ENCODE data around the gene CYB5D1.
A peak's percentile ranks its signal among the peaks of the same experiment; 100 is the strongest.

CYB5D1 gene

DNA sequence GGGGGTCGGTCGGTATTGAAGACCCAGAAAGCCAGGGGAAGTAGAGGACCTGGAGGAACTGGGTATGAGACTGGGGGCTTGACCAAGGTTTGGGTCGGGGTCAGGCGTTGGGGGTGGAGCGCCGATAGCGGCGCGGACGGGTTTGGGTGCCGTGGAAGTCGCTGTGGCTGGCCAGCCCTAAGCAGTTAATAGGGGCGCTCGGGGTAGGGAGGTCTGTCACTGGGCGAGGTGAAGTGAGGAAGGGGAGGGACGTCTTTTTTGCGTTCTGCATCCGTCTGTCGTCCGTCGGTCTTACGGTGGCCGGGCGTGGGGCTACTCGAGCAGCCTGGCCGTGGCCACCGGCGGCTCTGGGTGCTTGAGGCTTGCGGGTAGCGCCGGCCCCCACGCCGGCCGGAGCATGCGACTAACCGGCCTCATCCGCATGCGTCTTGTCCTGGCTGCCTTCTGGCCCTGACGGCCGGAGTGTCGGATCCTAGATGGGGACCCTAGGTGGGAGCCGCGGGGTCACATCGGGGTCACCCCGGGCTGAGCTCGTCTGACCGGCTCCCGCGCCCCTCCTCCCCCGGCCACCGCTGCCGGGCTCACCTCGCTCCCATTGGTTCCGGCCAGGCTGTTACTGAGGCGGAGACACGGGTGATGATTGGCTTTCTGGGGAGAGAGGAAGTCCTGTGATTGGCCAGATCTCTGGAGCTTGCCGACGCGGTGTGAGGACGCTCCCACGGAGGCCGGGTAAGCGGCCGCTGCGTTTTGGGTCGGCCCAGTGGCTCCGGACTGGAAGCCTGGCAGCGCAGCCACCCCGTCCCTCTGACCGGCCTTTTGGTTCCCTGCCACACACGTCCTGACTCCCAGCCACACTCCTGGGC lies 13.3 kb upstream of the CYB5D1 start:
- peak; percentile 91 for DNase-seq (ENCODE audit: extremely low read depth, insufficient read length)
- TF ChIP-seq, protein P1, sequence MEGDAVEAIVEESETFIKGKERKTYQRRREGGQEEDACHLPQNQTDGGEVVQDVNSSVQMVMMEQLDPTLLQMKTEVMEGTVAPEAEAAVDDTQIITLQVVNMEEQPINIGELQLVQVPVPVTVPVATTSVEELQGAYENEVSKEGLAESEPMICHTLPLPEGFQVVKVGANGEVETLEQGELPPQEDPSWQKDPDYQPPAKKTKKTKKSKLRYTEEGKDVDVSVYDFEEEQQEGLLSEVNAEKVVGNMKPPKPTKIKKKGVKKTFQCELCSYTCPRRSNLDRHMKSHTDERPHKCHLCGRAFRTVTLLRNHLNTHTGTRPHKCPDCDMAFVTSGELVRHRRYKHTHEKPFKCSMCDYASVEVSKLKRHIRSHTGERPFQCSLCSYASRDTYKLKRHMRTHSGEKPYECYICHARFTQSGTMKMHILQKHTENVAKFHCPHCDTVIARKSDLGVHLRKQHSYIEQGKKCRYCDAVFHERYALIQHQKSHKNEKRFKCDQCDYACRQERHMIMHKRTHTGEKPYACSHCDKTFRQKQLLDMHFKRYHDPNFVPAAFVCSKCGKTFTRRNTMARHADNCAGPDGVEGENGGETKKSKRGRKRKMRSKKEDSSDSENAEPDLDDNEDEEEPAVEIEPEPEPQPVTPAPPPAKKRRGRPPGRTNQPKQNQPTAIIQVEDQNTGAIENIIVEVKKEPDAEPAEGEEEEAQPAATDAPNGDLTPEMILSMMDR (IDR thresholded peaks at IDR 0.05; ENCODE audit: insufficient read depth, low read length, poor library complexity, severe bottlenecking): no peak
- Histone ChIP-seq H3K27me3 (replicated peaks; ENCODE audit: control insufficient read depth, insufficient read depth, low read length) (no peaks in the 10 kb centered on the region), H3K36me3 (ENCODE audit: control insufficient read depth, insufficient read depth, low read length) (peaks cover 22% of the 10 kb centered on the region), H3K4me3 (replicated peaks; ENCODE audit: low read depth, low read length) (peak overlapping the region; percentile 89)

GRCh38 chr17:7845359-7846062 lies 12.3 kb upstream of the CYB5D1 start:
- DNase-seq (ENCODE audit: extremely low read depth, insufficient read length): no peak
- H3K27me3 ChIP-seq (replicated peaks; ENCODE audit: control insufficient read depth, insufficient read depth, low read length): no peaks in the 10 kb centered on the region
- peaks cover 27% of the 10 kb centered on the region for H3K36me3 ChIP-seq (ENCODE audit: control insufficient read depth, insufficient read depth, low read length)
- H3K4me3 ChIP-seq (replicated peaks; ENCODE audit: low read depth, low read length): peak overlapping the region; percentile 89
- TF ChIP-seq, protein P1 (IDR thresholded peaks at IDR 0.05; ENCODE audit: insufficient read depth, low read length, poor library complexity, severe bottlenecking): no peak

GRCh38 chr17:7846063-7846735 lies 11.6 kb upstream of the CYB5D1 start:
- Histone ChIP-seq H3K4me3 (replicated peaks; ENCODE audit: low read depth, low read length) (no peak overlapping the region), H3K36me3 (ENCODE audit: control insufficient read depth, insufficient read depth, low read length) (peaks cover 33% of the 10 kb centered on the region), H3K27me3 (replicated peaks; ENCODE audit: control insufficient read depth, insufficient read depth, low read length) (no peaks in the 10 kb centered on the region)
- TF ChIP-seq, protein P1 (IDR thresholded peaks at IDR 0.05; ENCODE audit: insufficient read depth, low read length, poor library complexity, severe bottlenecking): no peak
- no peak for DNase-seq (ENCODE audit: extremely low read depth, insufficient read length)

- no peak for DNase-seq (ENCODE audit: extremely low read depth, insufficient read length)
- Histone ChIP-seq H3K27me3 (replicated peaks; ENCODE audit: control insufficient read depth, insufficient read depth, low read length) (no peaks in the 10 kb centered on the region), H3K36me3 (ENCODE audit: control insufficient read depth, insufficient read depth, low read length) (peaks cover 37% of the 10 kb centered on the region), H3K4me3 (replicated peaks; ENCODE audit: low read depth, low read length) (no peak overlapping the region)
- TF ChIP-seq, protein P1 (IDR thresholded peaks at IDR 0.05; ENCODE audit: insufficient read depth, low read length, poor library complexity, severe bottlenecking): no peak
Observed at GRCh38 chr17:7846765-7847661, 10.8 kb upstream of the CYB5D1 start.

- peaks cover 46% of the 10 kb centered on the region for H3K36me3 ChIP-seq (ENCODE audit: control insufficient read depth, insufficient read depth, low read length)
- no peaks in the 10 kb centered on the region for H3K27me3 ChIP-seq (replicated peaks; ENCODE audit: control insufficient read depth, insufficient read depth, low read length)
- TF ChIP-seq, protein P1 (IDR thresholded peaks at IDR 0.05; ENCODE audit: insufficient read depth, low read length, poor library complexity, severe bottlenecking): no peak
- H3K4me3 ChIP-seq (replicated peaks; ENCODE audit: low read depth, low read length): no peak overlapping the region
- DNase-seq (ENCODE audit: extremely low read depth, insufficient read length): no peak
Observed at GRCh38 chr17:7848131-7848579, 9.6 kb upstream of the CYB5D1 start.

Measured in GM06990 (cell line).